SK-N-SH (cell line): ENCODE data around the gene PBLD.

Experiments used
- CHD2 ChIP-seq: fragments of 150-350 bp; IDR thresholded peaks from 2 replicates; pipeline ENCODE4 v1.6.1; 2018; ENCODE audit warnings: low read length; ENCODE audit not compliant: partially characterized antibody
- CTCF ChIP-seq: fragments of 200-600 bp; sonication (generic); IDR thresholded peaks from 2 replicates; pipeline ENCODE4 v1.6.1; 2017; ENCODE audit warnings: antibody characterized with exemption, mild to moderate bottlenecking, moderate library complexity
- ELF1 ChIP-seq: IDR thresholded peaks from 2 replicates; pipeline ENCODE4 v1.4.0; 2012
- EP300 ChIP-seq, 2 experiments: IDR thresholded peaks; 2 replicates each; pipeline versions ENCODE4 v1.4.0 to v1.6.1; 2012; ENCODE audit warnings: borderline replicate concordance in 1 of 2, low read depth in 1 of 2, low read length in 1 of 2
- EZH2phosphoT487 ChIP-seq: fragments of 200-600 bp; sonication (generic); IDR thresholded peaks from 2 replicates; pipeline ENCODE4 v1.6.1; 2017; ENCODE audit warnings: low read depth, mixed run types, mild to moderate bottlenecking, antibody characterized with exemption, moderate library complexity, borderline replicate concordance
- FOSL2 ChIP-seq: IDR thresholded peaks from 2 replicates; pipeline ENCODE4 v1.4.0; 2012; ENCODE audit warnings: low read depth, mild to moderate bottlenecking, moderate library complexity, borderline replicate concordance
- JUND ChIP-seq: IDR thresholded peaks from 2 replicates; pipeline ENCODE4 v1.4.0; 2012
- MXI1 ChIP-seq: IDR thresholded peaks from 2 replicates; pipeline ENCODE4 v1.6.1; 2012; ENCODE audit warnings: mild to moderate bottlenecking, low read depth, low read length, improper control_type of control experiment
- POLR2AphosphoS5 ChIP-seq: IDR thresholded peaks from 2 replicates; pipeline ENCODE4 v1.6.1; 2012; ENCODE audit warnings: low read depth, low read length
- RAD21 ChIP-seq: IDR thresholded peaks from 2 replicates; pipeline ENCODE4 v1.6.1; 2012; ENCODE audit warnings: mild to moderate bottlenecking, low read length
- REST ChIP-seq: IDR thresholded peaks from 2 replicates; pipeline ENCODE4 v1.6.1; 2012; ENCODE audit warnings: mild to moderate bottlenecking, low read depth, low read length, moderate library complexity
- TF ChIP-seq, protein P1 (sequence below): IDR thresholded peaks from 2 replicates; pipeline ENCODE4 v1.4.0; 2012; ENCODE audit warnings: low read depth, borderline replicate concordance

DNA sequence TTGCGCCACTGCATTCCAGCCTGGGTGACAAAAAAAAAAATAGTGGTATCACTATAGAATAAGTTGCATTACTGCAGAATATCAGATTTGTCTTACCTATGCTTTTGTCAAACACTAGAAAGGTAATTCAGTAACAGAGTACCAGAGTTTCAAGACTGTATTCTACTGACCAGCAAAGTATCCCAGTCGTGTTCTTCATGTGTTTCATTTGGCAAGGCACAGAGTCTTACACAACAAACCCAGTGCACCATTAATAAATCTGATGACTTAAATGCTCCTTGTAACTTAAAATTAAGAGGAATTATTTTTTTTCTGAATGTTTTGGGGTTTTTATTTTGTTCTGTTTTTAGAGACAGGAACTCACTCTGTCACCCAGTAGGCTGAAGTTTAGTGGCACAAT, 34.4 kb upstream of the PBLD start:
- TF ChIP-seq CTCF (no peak), EP300 (IDR thresholded peaks at IDR 0.05; ENCODE audit: borderline replicate concordance in 1 of 2, low read depth in 1 of 2, low read length in 1 of 2) (no peak), ELF1 (no peak), REST (no peak), POLR2AphosphoS5 (no peak), EZH2phosphoT487 (no peak), JUND (no peak), FOSL2 (no peak), RAD21 (no peak), MXI1 (no peak), CHD2 (no peak)
- TF ChIP-seq, protein P1, sequence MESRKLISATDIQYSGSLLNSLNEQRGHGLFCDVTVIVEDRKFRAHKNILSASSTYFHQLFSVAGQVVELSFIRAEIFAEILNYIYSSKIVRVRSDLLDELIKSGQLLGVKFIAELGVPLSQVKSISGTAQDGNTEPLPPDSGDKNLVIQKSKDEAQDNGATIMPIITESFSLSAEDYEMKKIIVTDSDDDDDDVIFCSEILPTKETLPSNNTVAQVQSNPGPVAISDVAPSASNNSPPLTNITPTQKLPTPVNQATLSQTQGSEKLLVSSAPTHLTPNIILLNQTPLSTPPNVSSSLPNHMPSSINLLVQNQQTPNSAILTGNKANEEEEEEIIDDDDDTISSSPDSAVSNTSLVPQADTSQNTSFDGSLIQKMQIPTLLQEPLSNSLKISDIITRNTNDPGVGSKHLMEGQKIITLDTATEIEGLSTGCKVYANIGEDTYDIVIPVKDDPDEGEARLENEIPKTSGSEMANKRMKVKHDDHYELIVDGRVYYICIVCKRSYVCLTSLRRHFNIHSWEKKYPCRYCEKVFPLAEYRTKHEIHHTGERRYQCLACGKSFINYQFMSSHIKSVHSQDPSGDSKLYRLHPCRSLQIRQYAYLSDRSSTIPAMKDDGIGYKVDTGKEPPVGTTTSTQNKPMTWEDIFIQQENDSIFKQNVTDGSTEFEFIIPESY: no peak
